Esophagus muscularis mucosa (tissue), 3 donors: Measurements from ENCODE around the gene SOAT2.

Experiments used
- CTCF ChIP-seq, 3 experiments: fragments of 200-600 bp in 2 of 3; fragments of 450-650 bp in 1 of 3; sonication (generic) in 2 of 3; IDR thresholded peaks; one replicate each; pipeline ENCODE4 v1.5.1; 2017 to 2019; ENCODE audit warnings: antibody characterized with exemption in 3 of 3, mild to moderate bottlenecking in 2 of 3, moderate library complexity in 1 of 3
- POLR2A ChIP-seq: fragments of 450-650 bp; IDR thresholded peaks from one replicate; pipeline ENCODE4 v1.6.1; 2017; ENCODE audit warnings: antibody characterized with exemption, moderate library complexity, mild to moderate bottlenecking, low read depth
- POLR2AphosphoS5 ChIP-seq, 2 donors: sonication (generic); formaldehyde crosslinking; IDR thresholded peaks; one replicate each; pipeline ENCODE4 v1.6.1; 2017; ENCODE audit warnings: antibody characterized with exemption in 2 of 2

- TF ChIP-seq POLR2A (no peak), POLR2AphosphoS5 (IDR thresholded peaks at IDR 0.05) (peak; percentile 84 to 90), CTCF (IDR thresholded peaks at IDR 0.05) (peak; percentile 97 to 100 (median 99))
Observed at GRCh38 chr12:53099071-53099882, 4.0 kb upstream of the SOAT2 start.
